OCI-LY3 (cell line): ENCODE results near the gene WDR48.
A peak's percentile ranks its signal among the peaks of the same experiment; 100 is the strongest.

ENCODE experiments used
- H2AFZ ChIP-seq: fragments of 200-600, 300-600 bp; shearing (Covaris generic); 2 replicates; pipeline ENCODE4 v1.6.0; 2014; ENCODE audit warnings: antibody characterized with exemption, low read depth, low read length
- H3K27ac ChIP-seq: fragments of 200-600, 300-600 bp; sonication (generic); 2 replicates; pipeline ENCODE4 v1.5.1; 2014; ENCODE audit warnings: mild to moderate bottlenecking, low read length, moderate library complexity, mixed read lengths
- H3K27me3 ChIP-seq: fragments of 200-600, 300-600 bp; sonication (generic); 2 replicates; pipeline ENCODE4 v1.6.1; 2014; ENCODE audit warnings: low read depth, low read length, mixed read lengths
- H3K36me3 ChIP-seq: fragments of 200-600, 300-600 bp; sonication (generic); replicated peaks from 2 replicates; pipeline ENCODE3; 2014; ENCODE audit warnings: low read depth, low read length, mixed read lengths
- H3K4me1 ChIP-seq: fragments of 300-600, 200-600 bp; sonication (generic); 2 replicates; pipeline ENCODE4 v1.6.1; 2014; ENCODE audit warnings: low read length, mixed read lengths
- H3K4me2 ChIP-seq: fragments of 200-600, 300-600 bp; sonication (generic); 2 replicates; pipeline ENCODE4 v1.6.1; 2014; ENCODE audit warnings: low read length, mixed read lengths
- H3K4me3 ChIP-seq: fragments of 300-600, 200-600 bp; sonication (generic); 2 replicates; pipeline ENCODE4 v1.5.1; 2014; ENCODE audit warnings: antibody characterized with exemption, mild to moderate bottlenecking, low read length, moderate library complexity
- H3K79me2 ChIP-seq: fragments of 300-600, 200-600 bp; shearing (Covaris generic); 2 replicates; pipeline ENCODE4 v1.6.1; 2014; ENCODE audit warnings: mild to moderate bottlenecking, low read length, mixed read lengths
- H3K9ac ChIP-seq: fragments of 300-600, 200-600 bp; shearing (Covaris generic); 2 replicates; pipeline ENCODE4 v1.6.0; 2014; ENCODE audit warnings: mild to moderate bottlenecking, low read length, moderate library complexity
- H3K9me3 ChIP-seq: fragments of 200-600, 300-600 bp; shearing (Covaris generic); 2 replicates; pipeline ENCODE4 v1.6.1; 2014; ENCODE audit warnings: low read length, mixed read lengths; ENCODE audit not compliant: insufficient read depth
- H4K20me1 ChIP-seq: fragments of 200-600, 300-600 bp; sonication (generic); 2 replicates; pipeline ENCODE4 v1.6.1; 2016; ENCODE audit warnings: low read length, mixed read lengths; ENCODE audit not compliant: insufficient read depth
- CTCF ChIP-seq: fragments of 200-600, 300-600 bp; sonication (generic); IDR thresholded peaks from 2 replicates; pipeline ENCODE4 v1.5.1; 2014; ENCODE audit warnings: antibody characterized with exemption, low read length, low read depth
- EZH2phosphoT487 ChIP-seq: fragments of 200-600 bp; shearing (Covaris generic); IDR thresholded peaks from 2 replicates; pipeline ENCODE4 v1.6.1; 2018; ENCODE audit warnings: antibody characterized with exemption, mixed run types, low read depth

WDR48 gene

GRCh38 chr3:39106851-39107387, 55.1 kb downstream of the WDR48 start:
- Histone ChIP-seq H2AFZ (peak overlapping the region; percentile 78), H3K4me1 (peaks cover 21% of the 10 kb centered on the region), H3K27ac (no peak overlapping the region; the same call in 1 of the 2 replicates), H3K9ac (peak overlapping the region; percentile 77), H3K4me2 (peak overlapping the region; percentile 82), H3K9me3 (no peaks in the 10 kb centered on the region), H3K27me3 (peaks cover 5% of the 10 kb centered on the region; the same call in 1 of the 2 replicates), H3K4me3 (peak overlapping the region; percentile 90), H4K20me1 (peaks cover 3% of the 10 kb centered on the region), H3K36me3 (no peaks in the 10 kb centered on the region), H3K79me2 (peaks cover 15% of the 10 kb centered on the region)
- no peak for TF ChIP-seq EZH2phosphoT487
- TF ChIP-seq CTCF = no peak

GRCh38 chr3:39107388-39108199, 55.8 kb downstream of the WDR48 start, which contains the start of the genes GORASP1 and TTC21A:
Gene GORASP1, minus strand, starts transcription at chr3:39107627. Its CDS starts 86 bp downstream, at chr3:39107541.
Gene TTC21A, plus strand, starts transcription at chr3:39107680. Its CDS starts 158 bp downstream, at chr3:39107838.
- Histone ChIP-seq H3K4me2 (peak within 1 kb of the TSS; percentile 82), H3K9ac (peak within 1 kb of the TSS; percentile 77), H3K36me3 (no peaks in the 10 kb centered on the region), H3K4me1 (peaks cover 21% of the 10 kb centered on the region), H2AFZ (peak within 1 kb of the TSS; percentile 78), H3K27ac (peak within 1 kb of the TSS; percentile 43), H3K79me2 (peaks cover 15% of the 10 kb centered on the region), H3K27me3 (peaks cover 5% of the 10 kb centered on the region; the same call in 1 of the 2 replicates), H3K4me3 (peak within 1 kb of the TSS; percentile 90), H3K9me3 (no peaks in the 10 kb centered on the region), H4K20me1 (no peaks in the 10 kb centered on the region; the same call in none of the 2 replicates)
- no peak for TF ChIP-seq CTCF
- TF ChIP-seq EZH2phosphoT487 = no peak

GRCh38 chr3:39108200-39108710, 56.4 kb downstream of the WDR48 start:
- peaks cover 5% of the 10 kb centered on the region; the same call in 1 of the 2 replicates for H3K27me3 ChIP-seq
- no peaks in the 10 kb centered on the region for H3K36me3 ChIP-seq
- H4K20me1 ChIP-seq = no peaks in the 10 kb centered on the region; the same call in none of the 2 replicates
- peaks cover 21% of the 10 kb centered on the region for H3K4me1 ChIP-seq
- H3K4me3 ChIP-seq = peak overlapping the region; percentile 90
- peak overlapping the region; percentile 43 for H3K27ac ChIP-seq
- no peaks in the 10 kb centered on the region for H3K9me3 ChIP-seq
- H3K4me2 ChIP-seq = peak overlapping the region; percentile 82
- peak overlapping the region; percentile 77 for H3K9ac ChIP-seq
- H3K79me2 ChIP-seq = peaks cover 15% of the 10 kb centered on the region
- TF ChIP-seq CTCF = no peak
- no peak for TF ChIP-seq EZH2phosphoT487
- H2AFZ ChIP-seq = no peak overlapping the region

GRCh38 chr3:39109086-39109485, 57.3 kb downstream of the WDR48 start:
- Histone ChIP-seq H3K9ac (no peak overlapping the region), H2AFZ (no peak overlapping the region), H3K4me3 (no peak overlapping the region), H3K27me3 (peaks cover 5% of the 10 kb centered on the region; the same call in 1 of the 2 replicates), H3K4me1 (peaks cover 21% of the 10 kb centered on the region), H3K79me2 (peaks cover 15% of the 10 kb centered on the region), H3K4me2 (no peak overlapping the region), H3K36me3 (no peaks in the 10 kb centered on the region), H4K20me1 (no peaks in the 10 kb centered on the region), H3K9me3 (no peaks in the 10 kb centered on the region), H3K27ac (no peak overlapping the region; the same call in 1 of the 2 replicates)
- TF ChIP-seq EZH2phosphoT487 (no peak), CTCF (no peak)
